Tongue (tissue), 2 donors: ENCODE measurements around the gene DKK3. TPM values are rescaled to one million over a fixed set of nuclear protein-coding genes. Genes with fewer than 3 reads are reported as not detected.

ENCODE experiments used
- DNase-seq: peaks from one replicate; pipeline ENCODE4 v3.0.0-alpha.2; 2015
- total RNA-seq: library from RNA; depleted of rRNA; stranded (reverse); fragments of >200 nt; gene quantifications from one replicate; pipeline ENCODE4 v1.2.3, GENCODE V29; 2014

Gene DKK3
- total RNA-seq, 1 donor from 2014 or later: 145 TPM

DNA sequence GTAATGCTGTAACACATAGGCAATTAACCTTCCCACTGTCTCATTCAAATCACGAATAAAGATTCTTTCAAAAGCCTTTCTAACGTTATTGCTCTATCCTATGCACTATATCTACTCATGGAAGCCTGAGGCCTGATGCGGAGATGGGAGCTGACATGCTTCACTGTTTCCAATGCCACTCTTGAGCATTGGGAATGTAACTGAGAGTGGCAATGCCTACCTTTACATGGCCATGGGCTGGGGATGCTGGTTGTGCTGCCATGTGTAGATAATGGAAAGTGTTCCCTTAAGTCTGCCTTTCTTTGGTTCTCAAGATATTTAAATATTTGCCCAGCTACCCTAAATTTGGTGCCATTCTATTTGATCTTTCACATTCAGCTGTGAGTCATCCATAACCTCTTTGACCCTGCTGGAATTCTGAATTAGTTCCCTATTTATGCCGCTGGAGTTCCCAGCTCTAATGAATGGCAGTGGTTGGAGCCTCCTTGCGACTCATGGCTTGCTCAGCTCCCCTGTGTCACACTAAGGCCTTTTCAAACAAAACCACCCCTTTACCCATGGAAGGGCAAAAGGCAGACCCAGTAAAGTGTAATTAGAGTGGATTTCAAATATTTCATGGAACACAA, 21.4 kb upstream of the DKK3 start:
- no peak for DNase-seq

DNA sequence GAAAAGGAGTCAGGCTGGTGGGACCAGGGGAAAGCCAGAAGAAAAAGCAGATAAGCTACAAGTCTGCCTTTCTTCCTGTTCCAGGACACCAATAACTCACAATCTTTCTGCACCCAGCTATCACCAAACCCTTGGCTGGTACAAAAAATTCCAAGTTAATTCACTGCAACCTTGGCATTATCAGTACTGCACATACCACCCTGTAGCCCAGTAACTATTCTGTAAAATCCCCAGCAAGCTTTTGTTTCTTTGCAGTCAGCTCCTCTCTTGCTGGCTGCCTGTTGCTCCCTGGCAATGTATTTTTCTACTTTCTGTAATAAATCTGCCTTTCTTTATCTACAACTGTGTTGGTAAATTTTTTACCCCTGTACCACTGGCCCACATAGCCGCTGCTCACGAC, 20.7 kb upstream of the DKK3 start:
- no peak for DNase-seq

DNA sequence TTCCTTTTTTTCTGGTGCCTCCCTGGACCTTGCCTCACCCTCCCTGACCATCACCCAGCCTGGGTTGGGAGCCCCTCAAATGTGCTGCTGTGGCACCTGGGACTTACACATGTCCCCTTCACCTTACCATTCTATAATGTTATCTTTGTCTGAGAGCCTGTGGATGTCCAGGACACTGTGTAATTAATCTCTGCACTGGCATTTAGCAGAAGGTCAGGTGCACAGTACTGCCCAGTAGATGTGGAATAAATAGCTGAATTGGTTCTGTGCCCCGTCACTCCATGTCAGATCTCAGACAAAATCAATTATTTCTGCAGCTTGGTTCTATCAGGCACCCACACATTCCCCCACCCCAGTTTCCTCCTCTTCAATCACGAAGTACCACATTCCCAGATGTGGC, 19.9 kb upstream of the DKK3 start:
- DNase-seq: no peak

DNA sequence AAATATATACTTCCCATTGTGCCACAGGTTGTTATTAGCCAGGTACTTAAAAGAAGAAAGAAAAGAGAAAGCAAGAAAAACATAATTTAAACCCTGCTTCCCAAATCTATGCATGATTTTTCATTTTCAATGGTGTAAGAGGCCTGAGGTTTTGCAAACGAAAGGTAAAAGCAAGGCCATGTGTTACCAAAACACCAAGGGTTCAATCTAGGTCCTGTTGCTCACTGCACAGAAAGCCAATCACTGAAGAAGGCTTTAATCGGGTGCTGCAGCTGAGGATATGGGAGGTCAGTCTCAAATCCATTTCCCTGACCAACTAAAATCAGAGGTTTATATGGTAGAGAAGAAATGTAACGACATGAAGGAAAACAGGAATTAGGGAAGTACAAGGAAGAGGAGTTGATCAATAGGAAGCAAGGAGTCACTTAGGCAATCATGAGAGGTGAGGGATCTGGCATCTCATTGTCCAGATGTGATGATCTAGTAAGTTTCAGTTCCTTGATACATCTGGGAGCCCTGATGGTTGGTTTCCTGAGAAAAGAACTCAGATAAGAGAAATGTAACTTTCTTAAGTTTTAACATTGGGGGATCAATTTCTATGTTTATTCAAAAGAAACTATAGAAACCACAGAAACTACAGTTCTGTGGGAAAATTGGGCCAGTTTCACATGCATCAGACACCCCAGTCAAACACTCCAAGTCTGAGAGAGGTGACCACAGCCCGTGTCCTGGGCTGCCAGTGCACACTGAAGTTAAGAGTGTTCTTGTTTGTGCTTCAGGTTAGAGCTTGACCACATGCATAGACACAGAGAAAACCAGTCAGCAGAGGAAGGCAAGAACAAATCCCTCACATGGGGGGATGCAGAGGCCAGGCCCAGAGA, 18.1 kb upstream of the DKK3 start:
- DNase-seq: no peak

DNA sequence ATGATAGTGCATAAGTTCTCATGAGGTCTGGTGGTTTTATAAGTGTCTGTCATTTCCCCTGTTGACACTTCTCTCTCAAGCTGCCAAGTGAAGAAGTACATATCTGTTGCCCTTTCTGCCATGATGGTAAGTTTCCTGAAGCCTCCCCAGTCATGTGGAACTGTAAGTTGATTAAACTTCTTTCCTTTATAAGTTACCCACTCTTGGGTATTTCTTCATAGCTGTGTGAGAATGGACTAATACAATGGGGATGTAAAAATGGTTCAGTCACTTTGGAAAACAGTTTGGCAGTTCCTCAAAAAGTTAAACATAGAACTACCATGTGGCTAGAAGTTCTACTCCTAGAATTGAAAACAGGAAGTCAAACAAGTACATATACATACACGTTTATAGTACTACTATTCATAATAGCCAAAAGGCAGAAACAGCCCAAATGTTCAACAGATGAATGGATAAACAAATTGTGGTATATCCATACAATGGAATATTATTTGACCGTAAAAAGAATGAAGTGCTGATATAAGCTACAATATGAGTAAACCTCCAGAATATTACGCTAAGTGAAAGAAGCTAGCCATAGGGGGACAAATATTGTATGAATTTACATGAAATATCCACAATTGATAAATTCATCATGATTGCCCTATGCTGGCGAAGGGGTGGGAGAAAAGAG, 16.0 kb upstream of the DKK3 start:
- DNase-seq: no peak

DNA sequence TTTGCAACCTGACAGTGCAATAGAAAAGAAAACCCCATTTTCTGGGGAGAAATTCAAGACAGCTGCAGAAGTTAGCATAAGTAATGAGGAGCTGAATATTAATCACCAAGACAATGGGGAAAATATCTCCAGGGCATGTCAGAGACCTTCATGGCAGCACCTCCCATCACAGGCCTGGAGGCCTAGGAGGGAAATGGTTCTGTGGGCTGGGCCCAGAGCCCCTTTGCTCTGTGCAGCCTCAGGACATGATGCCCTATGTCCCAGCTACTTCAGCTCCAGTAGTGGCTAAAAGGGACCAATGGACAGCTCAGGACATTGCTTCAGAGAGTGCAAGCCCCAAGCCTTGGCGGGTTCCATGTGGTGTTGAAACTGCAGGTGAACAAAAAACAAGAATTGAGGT, 14.6 kb upstream of the DKK3 start:
- DNase-seq: no peak

DNA sequence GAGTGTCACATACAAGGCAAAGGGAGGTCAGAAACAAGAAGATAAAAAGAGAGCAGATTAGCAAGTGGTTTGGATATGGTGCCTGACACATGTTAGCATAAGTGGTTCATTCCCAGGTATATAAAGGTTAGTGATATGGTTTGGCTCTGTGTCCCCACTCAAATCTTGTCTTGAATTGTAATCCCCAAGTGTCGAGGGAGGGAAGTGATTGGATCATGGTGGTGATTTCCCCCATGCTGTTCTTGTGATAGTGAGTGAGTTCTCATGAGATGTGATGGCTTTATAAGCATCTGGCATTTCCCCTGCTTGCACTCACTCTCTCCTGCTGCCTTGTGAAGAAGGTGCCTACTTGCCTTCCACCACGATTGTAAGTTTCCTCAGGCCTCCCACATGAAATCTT, 12.1 kb upstream of the DKK3 start:
- no peak for DNase-seq

DNA sequence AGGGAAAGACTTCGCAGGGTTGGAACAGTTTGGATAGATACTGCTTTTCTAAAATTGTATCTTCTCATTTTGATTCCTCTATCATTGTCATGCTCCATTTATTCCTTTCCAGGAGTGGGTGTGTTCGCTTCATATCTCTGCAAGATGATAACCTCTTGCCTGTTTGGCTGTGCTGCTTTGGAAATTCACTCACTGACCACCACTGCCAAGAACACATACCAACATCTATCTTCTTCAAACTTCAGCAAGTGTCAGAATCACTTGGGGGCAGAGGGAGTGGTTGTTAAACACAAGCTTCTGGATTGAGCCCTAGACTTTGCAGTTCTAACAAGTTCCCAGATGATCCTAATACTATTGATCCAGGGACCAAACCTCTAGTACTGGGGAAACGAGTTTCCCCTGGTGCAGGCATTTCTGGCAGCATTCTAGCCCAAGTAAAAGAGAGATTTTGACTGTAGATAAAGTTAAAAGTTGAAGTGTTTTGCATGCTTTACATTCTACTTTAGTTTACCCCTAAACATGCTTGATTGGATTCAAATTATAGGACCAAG, 11.5 kb upstream of the DKK3 start:
- no peak for DNase-seq

DNA sequence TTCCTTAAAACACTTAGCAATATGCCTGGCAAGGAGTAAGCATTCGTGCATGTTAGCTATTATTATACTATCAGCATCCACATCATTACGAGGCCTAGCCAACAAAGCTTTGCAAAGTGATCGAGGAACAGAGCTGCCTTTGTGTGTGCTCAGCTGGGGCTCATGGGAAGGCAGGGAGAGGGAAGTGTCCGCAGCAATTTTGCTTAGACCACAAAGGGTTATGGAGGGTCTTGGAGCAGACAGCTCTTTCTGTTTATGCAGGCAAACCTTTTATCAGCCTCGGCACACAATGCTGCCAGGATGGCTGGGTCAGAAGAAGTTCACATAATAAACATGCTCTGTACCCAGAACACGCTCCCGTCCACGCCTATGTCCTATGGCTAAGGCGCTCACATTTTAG, 10.9 kb upstream of the DKK3 start:
- DNase-seq: peak; percentile 70

DNA sequence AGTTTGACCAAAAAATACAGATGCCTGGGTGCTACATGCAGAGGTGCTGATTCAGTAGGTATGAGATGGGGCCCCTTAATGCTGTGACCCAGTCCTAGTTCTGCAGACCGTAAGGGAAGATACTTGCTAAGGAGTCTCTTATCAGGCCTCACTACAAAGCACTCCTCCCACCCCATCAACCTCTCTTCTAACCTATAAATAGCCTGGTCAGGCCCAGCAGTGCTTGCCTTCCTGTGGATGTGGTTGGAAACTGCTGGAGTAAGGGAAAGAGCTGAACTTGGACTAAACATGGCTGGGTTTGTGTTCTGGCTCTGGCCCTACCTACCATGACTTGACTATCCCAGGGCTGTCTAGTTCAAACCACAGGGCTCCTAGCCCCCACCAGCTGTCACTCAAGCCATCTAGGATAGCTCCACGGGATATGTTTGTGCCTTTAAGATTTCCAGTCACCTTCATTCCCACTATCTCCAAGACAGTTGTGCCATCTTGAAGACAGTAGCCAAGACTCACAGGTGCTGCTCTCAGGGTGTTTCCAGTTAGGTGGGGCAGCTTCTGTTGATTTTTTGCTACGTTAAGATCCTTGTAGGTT, 9.5 kb upstream of the DKK3 start:
- peak; percentile 12 for DNase-seq

DNA sequence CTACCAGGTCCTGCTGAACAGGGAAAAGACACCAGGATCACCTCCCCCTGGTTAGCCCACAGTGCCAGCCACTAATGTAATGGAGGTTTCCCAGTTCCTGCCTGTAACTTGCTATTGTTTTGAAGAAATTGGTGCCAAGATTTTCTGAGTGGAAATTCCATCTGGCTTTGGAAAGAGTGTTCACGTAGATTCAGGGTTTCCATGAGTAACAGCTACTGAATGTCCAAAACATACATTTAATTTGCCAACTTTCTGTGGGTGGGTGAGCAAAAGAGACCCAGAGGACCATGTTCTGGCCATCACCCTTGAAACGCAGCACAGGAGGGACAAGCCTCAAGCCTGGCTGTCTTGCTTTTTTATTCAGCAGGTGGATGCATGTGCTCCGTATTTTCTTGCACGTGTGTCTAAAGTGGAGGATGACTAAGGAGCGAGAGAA, 8.8 kb upstream of the DKK3 start:
- DNase-seq: peak; percentile 77

DNA sequence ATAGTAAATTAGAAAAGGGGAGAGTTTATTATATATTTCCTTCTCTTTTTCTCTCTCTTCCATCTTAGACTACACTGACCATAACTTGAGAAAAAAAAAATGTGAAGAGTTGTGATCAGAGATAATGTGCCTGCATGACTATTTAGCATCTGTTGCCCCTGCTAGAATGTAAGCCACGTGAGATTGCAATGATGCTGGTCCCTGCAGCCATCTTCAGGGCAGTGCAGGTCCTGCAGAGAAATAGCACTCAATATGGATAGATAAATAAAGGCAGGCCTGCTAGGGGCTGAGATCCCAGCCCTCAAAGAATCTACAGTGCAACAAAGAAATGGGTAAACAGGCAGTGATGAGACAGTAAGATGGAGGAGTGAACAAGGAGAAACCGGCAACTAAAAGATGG, 7.8 kb upstream of the DKK3 start:
- no peak for DNase-seq

DNA sequence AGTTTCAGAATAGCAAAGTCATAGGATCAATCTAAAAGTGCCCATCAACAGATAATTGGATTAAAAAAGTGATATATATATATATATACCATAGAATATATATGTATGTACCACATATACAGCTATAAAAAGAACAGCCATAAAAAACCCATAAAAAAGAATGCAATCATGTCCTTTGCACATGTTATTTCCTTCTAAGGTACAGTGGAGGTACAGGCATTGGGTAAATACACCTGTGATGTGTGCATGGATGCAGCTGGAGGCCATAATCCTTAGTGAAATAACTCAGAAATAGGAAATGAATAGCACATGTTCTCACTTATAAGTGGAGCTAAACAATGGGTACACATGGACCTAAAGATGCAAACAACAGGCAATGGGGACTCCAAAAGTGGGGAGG, 7.1 kb upstream of the DKK3 start:
- DNase-seq: no peak

DNA sequence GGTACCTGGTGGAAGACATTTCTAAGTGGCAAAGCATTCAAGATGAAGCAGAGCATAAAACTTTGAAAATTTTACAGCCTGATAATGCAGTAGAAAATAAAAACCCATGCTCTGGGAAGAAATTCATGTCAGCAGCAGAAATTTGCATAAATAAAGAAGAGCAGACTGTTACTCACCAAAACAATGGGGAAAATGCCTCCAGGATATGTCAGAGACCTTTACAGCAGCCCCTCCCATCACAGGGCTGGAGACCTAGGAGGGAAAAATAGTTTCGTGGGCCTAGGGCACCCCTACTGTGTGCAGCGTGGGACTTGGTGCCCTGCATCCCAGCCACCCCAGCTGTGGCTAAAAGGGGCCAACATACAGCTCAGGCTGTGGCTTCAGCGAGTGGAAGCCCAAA, 5.4 kb upstream of the DKK3 start:
- no peak for DNase-seq

DNA sequence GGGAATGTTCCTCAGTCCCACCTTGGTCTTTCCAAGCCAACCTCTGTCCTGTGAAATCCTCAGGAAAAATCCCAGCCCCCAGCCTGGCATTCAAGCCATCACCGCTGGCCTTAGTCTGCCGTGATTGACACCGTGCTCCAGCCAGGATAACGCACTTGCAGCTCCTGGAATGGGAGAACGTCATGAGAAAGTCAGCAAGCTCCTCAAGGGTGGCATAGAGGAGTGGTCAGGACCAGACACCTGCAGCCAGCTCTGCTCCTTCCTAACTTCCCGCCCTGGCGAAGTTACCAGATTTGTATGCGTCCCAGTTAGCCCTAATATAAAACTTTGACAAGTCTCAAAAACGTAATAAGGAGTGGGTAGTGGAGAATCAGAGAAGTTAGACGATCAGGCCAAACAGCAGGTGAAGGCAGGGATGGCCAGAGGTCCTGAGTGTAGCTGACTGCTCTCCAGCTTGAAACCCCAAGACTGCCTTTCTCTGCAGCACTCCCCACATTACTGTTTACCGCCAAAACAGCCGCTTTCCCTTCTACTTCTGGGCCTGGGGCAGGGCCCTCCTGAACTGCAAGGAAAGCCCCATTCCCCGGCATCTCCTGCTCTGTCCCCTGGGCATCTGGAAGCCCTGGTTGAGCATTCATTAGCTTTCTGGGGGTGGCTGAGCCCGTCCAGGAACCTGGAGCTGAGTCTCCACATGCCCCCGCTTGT, 1.3 kb upstream of the DKK3 start:
- DNase-seq: no peak

DNA sequence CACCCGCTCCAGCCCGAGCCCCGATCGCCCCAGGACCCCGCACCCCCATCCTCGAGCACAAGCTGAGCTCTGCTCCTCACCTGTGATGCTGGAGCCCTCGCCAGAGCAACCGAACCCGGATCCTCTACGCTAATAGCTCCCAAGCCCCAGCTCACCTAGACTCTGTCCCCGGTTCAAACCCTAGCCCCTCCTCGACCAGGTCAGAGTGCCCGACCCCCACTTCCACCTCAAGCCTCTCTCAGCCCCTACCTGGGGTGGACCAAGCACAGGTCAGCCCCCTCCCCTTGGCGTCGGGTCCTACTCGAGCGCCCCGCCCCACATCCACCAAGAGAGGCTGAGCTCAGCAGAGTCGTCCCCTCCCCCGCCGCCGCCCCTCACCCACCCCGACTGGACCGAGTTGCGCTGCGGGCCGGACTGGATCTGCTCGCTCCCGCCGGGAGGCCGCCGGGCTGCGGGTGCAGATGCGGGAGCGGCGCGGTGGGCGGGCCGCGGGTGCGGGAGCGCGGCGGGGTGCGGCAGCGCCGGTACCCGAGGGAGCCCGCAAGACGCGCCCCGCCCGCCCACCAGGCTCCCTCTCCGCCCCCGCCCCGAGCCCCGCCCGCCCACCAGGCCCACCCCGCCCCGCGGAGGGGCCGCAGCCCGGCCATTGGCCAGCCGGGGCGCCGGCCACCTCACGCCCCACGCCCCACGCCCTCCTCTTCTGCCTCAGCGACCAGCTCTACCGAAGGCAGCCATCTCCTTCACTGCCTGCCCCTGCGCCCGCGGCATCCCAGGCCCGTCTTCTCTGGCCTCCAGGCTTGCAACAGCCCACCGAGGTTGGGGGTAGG, 577 bp upstream of the DKK3 start:
- DNase-seq: peak; percentile 81

DNA sequence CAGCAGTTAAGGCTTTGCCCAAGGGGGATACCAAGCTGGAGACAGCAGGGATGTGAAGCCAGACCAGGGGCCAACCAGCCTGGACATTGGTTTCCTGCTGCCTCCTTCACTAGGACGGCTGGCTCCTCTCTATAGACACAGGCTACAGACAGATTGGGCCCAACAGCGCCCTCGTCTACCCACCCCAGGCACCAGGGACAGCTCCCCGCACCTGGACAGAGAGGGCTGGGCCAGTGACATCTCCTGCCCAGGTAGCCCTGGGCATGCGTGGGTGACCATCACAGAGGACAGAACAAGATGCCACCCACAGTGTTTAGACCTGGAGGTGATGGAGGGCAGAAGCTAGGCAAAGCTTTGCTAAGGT, 1.2 kb downstream of the DKK3 start:
- no peak for DNase-seq

DNA sequence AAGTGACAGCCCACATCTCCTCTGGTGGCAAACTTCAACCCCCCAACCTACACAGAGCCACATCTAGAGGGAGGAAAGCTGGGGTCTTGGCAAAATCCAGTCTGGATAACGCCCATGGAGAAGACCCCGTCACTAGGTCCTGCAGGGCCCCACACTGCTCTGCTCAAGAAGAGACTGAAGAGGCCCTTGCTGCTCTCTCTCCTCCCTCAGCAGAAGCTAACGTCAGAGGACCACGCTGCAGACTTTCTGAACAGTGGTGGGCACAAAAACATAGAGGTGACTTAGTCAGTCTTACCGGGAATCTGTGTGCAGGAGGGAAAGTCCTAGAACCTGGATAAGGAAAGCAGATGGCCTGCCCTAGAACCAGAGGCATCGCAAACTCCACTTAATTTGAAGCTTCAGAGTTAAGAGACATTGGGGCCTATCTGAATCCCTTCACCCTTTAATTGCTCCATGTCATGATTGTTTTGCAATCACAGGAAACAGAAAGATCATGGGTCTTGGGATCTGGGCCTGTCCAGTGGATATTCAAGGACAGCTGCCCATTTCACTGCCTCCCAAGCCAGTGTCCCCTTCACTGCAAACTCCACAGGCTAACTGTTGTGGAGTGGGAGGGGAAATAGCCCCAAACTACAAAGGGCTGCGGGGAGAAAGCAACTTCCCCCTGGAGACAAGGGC, 1.7 kb downstream of the DKK3 start:
- DNase-seq: no peak

DNA sequence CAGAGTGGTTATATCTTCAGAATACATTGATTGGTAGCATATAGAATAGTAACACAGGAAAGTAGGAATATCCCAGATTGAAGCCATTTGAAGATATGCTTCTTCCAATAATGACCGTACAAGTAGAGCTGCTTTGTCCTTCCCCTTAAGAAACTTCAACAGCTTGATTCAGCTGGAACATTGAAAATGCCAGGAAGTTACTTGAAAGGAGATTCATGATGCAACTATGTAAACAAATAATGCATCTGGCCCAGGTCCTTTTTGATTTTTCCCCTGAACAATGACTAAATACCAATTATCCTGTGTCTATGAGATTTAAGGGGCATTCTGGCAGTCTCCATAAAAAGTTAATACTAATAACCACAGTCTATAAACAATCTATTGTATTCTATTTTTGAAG, 3.0 kb downstream of the DKK3 start:
- DNase-seq: no peak

DNA sequence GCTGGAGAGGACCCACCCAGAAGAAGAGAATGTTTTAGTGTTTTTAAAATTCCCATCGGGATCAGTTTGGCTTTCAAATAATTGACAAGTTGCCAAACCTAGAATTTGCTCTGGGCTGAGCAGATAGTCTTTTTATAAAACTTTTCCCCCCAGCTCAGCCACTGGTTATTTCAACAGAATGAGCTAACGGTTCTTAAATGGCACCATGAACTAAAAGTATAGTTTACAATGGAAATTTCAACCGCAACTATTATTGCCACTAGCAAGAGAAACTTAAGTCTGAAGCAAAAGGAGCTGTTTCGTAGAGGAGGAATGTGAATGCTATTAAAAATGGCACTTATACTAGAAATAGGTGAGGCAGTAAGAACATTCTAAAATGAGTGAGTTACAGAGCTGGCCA, 3.4 kb downstream of the DKK3 start:
- no peak for DNase-seq

DNA sequence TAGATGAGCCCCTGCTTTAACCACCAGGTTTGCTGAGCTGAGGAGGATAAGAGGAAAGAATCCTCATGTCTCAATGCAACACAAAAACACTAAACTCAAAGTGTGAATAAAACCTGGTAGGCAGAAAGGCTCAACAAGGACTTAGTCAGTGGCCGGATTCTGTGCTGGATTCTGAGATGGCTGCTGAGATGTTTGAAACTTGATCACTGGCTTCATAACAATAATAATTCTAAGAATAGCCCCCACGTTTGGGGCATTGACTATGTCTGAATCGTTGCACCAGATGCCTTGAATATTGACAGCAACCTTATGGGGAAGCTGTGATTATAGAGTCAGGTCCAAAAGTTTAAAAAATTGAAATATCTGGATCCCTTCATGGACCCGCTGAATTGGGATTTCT, 4.6 kb downstream of the DKK3 start:
- no peak for DNase-seq
